Erythroblast (primary cell): ENCODE data around the gene GAPDH.
A peak's percentile ranks its signal among the peaks of the same experiment; 100 is the strongest.
"Not testable (repeated sequence)": the region's sequence is repeated elsewhere in the genome, so short reads cannot be mapped to it uniquely, and the experiment has no call there.

Experiments used
- DNase-seq, 2 experiments: peaks; one replicate each; lab custom pipeline; 2025; lab: John Stamatoyannopoulos, UW
- GATA1 ChIP-seq: IDR thresholded peaks from 2 replicates; pipeline ENCODE4 v1.6.1; 2011; ENCODE audit warnings: low read depth, mild to moderate bottlenecking, control low read depth, low read length, moderate library complexity
- POLR2A ChIP-seq: IDR thresholded peaks from 2 replicates; pipeline ENCODE4 v1.6.1; 2011; ENCODE audit warnings: mild to moderate bottlenecking, low read length

Gene GAPDH

DNA sequence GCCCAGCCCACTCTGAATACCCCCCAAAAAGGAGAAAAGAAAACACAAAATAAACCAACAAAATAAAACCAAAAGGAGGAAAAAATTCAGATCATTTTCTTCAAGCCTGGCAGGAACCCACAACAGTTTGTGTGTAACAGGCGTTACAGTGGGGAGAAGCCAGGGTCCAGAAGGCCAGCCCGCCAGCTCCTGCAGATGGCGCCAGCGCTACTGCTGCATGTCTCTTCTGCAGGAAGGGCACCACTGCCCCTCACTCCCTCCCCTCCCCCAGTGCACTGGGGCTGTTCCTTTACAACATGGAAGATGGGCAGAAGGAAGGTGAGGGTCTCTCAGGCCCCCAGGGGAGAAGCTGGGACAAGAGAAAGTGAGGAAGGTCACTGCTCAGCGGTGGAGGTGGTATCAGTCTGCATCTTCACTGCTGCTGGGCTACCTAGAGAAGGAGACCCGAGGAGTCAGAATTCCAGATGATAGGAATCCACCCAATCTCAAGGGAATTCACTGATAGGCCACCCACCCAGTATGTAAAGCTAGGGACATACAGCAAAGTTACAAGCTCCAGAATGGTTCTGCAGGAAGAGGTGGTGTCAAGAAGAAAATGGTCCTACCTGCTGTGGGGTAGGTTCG is 36.1 kb downstream of the GAPDH start:
- DNase-seq = peak; percentile 62 to 64

DNA sequence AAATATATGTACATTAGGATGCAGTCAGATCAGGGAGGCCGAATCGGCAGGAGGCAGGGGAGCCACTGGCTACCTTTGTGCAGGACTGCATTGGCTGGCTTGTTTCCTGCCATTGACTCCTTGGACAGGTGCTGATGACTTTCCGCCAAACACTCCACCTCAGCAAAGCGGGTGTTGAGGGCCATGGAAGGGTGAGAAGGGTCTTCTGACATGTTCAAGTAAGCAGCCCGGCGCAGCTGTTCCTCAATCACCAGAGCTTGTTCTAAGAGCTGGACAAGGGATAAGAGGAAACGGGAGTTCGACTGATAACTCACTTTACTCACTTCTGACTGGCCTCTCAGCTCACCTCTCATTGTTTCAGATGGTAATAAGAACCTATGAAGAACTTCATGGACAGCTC is 38.7 kb downstream of the GAPDH start:
- DNase-seq = no peak
- no peak for TF ChIP-seq POLR2A

More for the DNA sequence above, 36.1 kb downstream of the GAPDH start:
- TF ChIP-seq POLR2A = no peak

DNA sequence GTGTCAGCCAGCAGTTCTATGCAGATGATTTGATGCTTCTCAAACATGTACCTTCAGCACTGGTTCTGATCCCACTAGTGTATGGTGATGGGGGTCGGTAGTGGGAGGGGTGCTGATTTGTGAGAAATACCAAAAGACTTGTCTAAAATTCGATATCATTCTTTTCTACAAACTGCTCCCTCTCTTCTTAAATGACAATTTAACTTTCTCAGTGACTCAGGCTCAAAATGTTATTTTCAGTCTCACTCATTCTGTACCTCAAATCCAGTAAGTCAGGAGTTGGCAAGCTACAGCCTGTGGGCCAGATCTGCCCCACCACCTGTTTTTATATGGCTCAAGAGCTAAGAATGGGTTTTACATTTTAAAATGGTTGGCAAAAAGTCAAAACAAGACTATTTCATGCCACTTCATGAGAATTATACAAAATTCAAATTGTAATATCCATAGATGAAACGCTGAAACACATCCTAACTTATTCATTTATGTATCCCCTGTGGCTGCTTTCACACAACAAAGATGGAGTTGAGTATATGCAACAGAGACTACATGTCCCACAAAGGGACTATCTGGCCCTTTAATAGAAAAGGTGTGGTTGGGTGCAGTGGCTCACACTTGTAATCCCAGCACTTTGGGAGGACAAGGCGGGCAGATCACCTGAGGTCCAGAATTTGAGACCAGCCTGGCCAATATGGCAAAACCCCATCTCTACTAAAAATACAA is 40.4 kb downstream of the GAPDH start:
- no peak for TF ChIP-seq POLR2A
- TF ChIP-seq GATA1 = no peak
- no peak for DNase-seq

DNA sequence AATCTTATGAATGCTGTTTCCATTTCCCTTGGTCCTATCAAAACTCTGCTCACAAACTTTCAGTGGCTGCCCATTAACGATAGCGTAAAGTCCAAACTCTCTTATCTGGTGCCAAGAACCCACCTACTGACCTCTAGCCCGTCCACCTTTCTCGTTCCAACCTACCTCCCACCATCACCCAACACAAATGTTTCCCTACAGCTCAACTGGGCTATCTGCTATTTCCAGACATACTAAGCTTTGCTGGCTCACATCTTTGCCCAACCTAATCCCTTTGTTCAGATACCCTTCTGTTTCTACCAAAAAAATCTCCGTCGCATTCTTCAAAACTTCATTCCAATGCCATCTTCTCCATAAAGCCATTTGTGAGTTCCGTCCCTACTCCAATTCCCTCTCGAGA is 41.3 kb downstream of the GAPDH start:
- no peak for DNase-seq
- TF ChIP-seq GATA1 = no peak
- TF ChIP-seq POLR2A = no peak

DNA sequence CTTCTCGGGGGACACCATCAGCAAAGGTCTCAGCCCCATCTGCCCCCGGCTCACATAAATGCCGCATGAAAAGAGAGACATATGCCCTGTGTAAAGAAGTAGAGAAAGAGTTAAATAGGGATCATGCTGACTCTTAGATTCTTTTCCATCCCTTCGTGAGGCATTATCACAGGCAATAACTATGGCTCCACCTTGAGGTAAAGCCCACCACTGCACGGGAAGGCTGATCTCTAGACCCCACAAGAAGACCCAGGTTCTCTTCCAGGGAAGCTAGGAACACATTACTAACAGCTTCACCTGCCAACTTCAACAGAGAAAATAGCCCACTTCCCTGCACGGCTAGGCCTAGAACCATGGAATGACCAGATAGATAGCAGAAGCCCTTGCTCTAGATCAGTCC is 47.9 kb downstream of the GAPDH start:
- DNase-seq = no peak
- TF ChIP-seq GATA1 (no peak), POLR2A (no peak)

DNA sequence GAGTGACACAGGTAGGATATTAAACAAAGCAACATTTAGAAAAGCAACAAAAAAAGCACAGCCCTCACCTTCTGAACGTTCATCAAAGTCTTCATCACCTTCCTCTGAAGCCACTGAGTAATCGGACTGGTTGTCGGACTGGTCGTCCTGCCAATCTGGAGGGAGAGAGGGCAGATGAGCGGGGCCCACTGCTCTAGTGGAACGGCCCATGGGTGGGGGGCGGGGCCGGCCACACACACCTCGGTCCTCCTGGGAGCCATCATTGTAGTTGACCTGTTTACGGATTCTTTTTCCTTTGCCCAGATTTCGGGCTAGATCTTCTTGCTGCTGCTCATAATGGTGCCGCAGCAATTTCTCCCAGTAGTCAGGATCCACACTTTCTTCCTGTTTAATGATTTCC is 48.6 kb downstream of the GAPDH start:
- no peak for DNase-seq
- TF ChIP-seq POLR2A = no peak
- no peak for TF ChIP-seq GATA1

DNA sequence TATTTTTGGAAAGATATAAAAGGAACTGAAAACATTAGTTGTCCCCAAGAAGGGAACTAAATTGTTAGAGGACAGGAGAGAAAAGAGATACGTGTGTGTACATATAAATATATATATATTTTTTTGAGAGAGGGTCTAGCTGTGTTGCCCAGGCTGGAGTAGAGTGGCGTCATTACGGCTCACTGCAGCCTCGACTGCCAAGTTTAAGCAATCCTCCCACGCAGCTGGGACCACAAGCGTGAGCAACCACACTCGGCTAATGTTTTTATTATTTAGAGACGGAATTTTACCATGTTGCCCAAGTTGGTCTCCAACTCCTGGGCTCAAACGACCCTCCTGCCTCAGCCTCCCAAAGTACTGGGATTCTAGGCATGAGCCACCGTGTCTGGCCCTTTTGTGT is 50.0 kb downstream of the GAPDH start:
- DNase-seq = no peak
- TF ChIP-seq POLR2A = no peak
- TF ChIP-seq GATA1 = no peak

DNA sequence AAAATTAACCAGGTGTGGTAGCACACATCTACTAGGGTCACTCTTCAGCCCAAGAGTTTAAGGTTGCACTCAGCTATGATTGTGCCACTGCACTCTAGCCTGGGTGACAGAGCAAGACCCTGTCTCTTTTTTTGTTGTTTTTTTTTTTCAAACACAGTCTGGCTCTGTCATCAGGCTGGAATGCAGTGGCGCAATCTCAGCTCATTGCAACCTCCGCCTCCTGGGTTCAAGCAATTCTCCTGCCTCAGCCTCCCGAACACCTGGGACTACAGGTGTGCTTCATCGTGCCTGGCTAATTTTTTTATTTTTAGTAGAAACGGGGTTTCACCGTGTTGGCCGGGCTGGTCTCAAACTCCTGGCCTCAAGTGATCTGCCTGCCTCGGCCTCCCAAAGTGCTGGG is 52.3 kb downstream of the GAPDH start:
- not testable (repeated sequence) for DNase-seq
